ENCODE measurements around the gene PDE2A.

Gene PDE2A

DNA sequence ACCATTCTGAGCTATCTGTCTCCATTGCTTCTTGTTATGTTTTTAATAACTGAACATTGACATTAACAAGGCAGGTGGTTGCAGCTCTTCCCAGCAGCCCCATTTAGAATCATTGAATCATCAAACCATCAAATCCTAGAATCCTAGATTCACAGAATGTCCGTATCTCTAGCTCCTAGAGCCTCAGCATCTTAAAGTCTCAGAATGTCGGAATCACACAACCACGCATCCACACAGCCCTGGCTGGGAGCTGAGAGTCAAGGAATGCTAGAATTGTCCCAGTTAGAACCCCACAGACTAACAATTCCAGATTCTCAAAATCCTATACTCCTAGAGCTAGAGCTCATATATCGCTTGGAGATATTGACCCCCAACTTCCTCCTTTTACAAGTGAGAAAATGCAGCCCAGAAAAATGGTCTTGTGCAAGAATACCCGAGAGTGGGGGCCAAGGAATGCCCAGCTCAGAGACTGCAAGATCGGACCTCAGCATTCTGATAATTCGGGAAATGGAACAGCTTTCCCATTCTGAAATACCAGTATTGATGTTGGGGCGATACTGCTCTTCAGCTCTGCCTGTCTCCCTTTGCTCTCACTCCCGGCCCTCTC is 38.8 kb downstream of the PDE2A start:
- DNase-seq (ENCODE audit: low spot score), result no peak

DNA sequence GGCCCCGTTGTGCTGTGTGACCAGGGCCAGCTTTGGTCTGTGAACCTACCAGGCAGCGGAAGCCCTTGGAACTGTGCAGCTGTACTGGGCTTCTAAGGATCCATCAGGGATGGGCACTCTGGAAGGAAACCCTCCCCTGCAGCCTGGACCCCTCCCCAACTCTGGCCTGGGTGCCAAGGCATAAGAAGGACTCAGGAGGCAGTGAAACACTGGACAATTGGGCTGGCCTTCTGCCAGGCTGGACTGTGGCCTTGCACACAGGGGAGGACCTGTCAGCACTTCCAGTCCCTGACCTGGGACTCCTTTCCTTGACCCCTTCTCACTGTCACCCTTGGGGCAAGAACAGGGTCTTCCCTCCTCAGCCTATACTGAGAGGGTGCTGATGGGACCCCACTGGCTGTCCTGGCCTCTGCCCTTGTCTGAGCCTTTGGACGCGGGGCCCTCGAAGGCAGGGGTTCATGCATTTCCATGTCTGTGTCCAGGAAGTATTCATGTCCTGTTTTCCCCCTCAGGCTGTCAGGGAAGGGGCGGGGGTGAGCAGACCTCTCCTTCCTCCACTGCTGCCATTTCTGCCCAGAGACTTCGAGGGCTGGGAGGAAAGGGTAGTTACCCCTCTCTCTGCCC is 39.6 kb downstream of the PDE2A start:
- no peak for DNase-seq (ENCODE audit: low spot score)

DNA sequence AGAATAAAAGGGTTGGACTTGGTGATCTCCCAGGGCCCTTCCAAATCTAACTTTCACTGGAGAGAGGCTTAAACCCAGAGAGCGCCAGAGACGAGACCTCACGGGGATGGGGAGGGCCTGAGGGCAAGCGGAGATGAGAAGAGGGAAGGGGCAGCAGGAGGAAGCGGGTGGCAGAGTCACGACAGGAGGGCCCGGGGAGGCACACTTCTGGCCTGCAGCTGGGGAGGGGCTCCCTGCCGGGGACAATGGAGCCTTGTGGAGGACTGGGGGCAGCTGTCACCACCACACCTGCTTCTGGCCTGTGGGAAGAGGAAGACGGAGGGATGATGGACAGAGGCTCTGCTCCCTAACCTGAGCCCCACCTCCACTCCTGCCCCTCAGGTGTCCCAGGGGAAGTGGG is 40.2 kb downstream of the PDE2A start:
- no peak for DNase-seq (ENCODE audit: low spot score)

DNA sequence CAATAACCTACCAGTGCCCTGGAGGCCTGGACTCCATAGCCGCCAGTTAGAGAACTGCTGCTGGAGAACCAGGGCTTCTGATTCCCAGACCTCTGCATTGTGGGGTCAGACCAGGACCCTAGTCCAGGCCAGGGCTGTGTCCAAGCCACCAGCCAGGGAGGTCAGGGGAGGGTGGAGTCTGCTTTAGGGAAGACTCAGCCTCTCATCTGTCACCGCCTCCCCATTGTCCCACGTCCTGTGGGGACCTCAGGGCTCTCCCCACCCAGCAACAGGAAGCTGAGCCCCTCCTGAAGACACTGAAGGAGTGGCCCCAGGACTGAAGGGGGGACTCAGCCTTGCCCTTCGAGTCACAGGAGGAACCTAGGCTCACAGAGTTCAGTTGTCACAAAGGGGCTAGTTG is 41.2 kb downstream of the PDE2A start:
- no peak for DNase-seq (ENCODE audit: low spot score)

DNA sequence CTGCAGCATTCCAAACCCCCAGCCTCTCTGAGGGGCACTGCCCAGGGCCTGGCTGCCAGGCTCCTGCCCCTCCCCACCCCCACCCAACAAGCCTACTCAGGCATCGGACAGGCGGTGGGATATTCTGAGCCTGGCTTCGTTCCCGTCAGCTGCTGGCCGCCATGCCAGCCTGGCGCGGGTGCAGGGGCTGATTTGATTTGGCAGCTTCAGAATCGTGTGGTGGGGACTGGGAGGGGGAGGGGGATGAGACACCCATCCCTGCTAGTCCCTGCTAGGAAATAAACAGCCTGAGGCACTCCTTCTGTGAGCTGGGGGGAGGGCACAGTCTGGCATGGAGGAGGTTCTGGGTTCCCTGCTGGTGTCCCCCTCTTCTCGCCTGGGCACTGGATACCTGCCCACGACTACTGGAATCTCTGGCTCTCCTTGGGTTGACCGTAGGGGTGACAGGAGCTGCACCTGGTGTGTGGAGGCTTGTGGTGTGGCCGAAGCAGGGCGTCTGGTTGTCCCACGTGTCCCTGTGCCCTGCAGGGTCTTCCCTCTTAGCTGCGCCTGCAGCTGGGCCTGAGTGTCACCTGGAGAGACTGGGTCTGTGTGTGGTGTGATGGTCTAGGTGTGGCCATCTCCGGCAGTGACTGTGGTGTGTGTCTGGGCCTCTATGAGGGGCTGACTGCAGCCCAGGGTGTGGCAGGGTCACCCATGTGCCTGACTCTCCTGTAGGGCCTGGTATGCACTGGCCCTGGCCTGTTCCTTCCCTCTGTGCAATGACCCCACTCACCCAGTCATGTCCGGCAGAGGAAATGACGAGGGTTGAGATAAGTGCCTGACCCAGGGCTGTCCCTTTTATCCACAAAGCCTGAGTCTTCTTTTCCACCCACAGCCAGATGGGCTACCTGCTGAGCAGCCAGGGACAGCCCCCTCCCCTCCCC is 42.2 kb downstream of the PDE2A start:
- DNase-seq (ENCODE audit: low spot score), result no peak

DNA sequence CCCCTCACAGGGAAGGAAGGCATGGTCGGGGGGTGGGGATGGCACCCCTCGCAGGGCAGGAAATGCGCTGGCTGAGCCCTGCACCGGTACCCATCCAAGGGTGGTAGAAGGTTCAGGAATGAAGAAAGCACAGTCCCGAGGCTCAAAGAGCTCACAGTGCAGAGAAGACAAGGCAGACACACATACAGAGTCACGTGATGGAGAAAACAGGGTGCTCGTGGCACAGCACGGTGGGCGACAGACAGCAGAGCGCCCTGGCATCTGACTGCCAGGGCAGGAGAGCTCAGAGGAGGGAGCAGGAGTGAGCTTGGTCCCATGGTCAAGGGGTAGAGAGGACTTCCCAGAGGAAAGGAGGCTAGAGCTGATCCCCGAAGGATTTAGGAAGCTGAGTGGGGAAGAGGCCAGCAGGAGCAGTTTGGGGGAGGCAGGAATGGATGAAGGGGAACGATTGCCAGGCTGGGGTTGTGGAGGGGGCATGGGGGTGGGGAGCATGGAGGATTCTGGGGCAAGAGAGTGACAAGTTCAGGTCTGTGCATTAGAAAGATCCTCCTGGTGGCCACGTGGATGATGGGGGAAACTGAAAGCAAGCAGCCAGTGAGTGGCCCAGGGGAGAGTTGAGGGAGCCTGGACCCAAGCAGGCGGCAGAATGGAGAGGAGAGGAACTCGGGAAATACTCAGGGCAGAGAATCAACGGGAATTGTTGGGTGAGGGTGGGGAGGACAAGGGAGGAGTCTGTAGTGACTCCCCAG is 43.9 kb downstream of the PDE2A start:
- no peak for DNase-seq (ENCODE audit: low spot score)

DNA sequence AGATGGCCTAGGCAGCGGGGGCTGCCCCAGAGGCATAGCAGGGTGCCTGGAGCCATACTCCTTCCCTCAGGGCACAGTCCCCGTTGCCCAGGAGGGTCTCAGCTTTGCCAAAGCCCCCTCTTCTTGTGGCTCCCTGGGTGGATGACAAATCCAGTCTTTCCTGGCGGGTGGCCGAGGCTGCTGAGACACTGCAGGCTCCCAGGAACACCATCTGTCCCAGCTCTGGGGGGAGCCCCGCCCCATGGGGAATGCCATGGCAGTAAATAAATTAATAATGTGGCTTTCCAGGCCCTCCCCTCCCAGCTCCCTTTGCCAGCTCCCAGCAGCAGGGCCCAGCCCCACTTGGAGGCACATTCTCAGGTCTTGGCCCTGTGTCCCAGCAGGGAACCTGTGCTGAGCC is 45.0 kb downstream of the PDE2A start:
- peak; percentile 44 for DNase-seq (ENCODE audit: low spot score)

DNA sequence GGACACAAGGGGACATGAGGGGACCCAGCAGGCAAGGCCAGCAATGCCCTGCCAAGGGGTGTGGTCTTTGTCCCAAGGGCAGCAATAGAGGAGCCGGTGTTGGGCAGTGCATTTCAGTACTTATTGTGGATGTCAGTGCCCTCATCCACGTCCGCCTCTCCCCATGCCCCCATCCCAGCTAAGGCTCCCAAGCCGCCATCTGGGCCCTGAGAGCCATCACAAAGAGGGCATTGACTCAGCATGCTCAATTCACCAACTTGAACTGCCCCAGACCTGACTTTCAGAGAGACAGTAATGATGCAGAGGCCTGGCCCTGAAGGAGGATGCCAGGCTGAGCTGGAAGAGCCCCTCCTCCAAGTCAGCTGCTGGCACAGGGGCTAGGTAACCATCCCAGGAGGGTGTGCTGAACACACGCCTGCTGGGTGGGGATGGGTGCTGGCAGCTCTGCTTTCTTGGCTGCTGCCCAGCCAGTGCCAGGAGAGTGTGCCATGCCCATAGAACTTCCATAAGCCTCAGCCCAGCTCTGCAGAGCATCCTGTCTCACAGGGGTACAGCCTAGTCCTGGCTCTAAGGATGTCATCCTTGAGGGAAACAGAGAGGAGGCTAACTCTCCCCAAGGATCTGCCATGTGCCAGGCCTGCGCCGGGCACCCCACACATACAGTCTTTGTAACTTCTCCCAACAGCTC is 46.5 kb downstream of the PDE2A start:
- no peak for DNase-seq (ENCODE audit: low spot score)

DNA sequence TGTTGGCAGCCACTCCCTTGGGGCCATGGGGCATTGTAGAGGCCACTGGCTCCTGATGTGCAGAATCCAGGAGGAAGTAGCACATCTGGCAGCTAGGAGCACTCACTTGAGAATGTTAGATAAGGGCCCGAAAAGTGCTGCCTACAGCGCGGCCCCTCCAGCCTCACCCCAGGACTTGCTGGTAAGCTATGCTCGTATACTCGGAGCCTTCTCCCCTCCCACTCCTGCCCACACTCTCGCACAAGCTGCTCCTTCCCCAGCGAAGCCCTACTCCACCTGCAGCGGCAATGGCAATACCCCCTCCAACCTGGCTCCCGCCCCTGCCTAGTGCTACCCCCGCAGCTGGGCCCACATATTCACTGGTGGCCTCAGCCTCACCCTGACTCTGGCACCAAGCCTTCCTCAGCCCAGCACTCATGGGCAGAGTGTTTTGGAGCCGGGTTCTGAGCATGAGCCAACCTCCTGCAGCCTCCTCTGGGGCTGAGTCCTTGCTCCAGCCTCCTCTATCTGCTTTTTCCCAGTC is 47.7 kb downstream of the PDE2A start:
- DNase-seq (ENCODE audit: low spot score), result no peak

DNA sequence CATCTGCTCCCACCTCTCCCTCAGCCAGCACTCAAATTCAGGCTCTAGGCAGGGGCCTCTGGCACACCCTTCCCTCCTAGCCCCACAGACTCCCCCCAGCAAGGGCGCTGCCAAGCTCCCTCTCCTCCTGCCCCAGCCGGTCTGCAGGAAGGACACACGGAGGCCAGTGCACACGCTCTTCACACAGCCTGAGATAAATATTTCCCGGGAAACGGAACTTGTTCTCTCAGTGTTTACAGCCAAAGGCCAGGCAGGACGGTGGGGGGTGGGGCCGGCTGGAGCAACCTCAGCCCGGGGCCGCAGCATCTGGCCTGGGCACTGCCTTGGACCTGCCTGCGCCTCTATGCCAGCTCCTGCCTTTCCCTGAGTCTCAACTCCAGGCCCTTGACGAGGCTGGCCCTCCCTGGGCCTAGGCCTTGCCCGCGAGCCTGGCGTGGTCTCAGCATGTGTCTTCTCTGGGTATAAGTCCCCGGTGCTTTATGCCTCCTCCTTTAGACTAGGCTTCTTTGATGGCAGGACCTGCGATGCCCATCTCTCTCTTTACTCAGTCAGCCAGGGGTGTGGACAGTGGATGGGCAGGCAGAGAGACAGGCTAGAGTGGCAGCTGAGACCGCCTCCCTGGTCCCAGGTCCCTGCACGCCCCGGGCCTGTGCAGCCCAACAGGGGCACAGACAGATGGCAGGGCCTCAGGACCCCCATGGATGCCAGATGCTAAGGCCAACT is 48.4 kb downstream of the PDE2A start:
- peak; percentile 37 for DNase-seq (ENCODE audit: low spot score)

DNA sequence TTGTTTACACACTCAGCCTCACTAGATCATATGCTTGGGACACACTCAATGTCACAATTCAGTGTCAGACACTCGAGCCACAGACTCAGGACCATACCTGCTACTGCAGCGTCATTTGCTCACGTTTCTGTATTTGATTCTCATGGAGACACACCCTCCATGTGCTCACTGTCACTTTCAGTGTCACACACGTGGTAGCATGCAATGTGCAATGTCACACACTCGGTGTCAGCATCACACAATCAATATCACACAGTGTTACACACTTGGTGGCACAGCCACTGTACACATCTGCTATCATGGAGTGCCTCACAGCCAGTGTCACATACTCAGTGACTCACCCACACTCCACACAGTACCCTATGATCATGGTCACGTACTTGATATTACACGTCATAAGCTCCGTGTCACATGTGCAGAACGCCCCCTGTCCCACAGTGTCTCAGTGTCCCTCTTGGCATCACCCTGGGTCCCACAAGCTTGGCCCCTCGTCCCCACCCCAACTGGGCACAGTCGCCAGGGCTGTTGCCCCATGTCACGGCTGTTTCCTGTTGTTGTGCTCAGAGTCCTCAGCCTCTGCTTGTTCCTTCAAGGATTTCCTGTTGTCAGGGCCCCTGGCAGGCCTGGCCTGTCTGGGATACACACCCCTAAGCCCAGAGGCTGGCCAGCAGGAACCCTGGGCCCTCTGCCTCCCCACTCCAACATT is 49.6 kb downstream of the PDE2A start:
- DNase-seq (ENCODE audit: low spot score), result peak; percentile 36

DNA sequence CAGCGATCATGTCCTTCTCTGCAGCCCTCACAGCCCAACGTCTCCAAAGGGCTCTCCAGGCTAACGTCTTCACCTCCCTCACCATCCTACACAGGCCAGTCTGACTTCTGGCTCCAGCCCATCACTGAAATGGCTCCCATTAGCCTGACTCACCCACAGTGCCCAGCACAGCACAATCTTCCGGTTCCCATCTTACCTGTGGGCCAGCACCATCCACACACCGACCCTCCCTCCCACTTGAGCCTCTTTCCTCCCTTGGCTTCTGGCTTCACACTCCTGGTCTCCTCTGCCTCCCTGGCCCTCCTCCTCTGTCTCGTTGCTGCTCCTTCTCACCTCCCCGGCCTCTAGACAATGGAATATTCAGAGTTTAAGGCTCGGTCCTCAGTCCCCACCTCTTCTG is 51.2 kb downstream of the PDE2A start:
- no peak for DNase-seq (ENCODE audit: low spot score)

DNA sequence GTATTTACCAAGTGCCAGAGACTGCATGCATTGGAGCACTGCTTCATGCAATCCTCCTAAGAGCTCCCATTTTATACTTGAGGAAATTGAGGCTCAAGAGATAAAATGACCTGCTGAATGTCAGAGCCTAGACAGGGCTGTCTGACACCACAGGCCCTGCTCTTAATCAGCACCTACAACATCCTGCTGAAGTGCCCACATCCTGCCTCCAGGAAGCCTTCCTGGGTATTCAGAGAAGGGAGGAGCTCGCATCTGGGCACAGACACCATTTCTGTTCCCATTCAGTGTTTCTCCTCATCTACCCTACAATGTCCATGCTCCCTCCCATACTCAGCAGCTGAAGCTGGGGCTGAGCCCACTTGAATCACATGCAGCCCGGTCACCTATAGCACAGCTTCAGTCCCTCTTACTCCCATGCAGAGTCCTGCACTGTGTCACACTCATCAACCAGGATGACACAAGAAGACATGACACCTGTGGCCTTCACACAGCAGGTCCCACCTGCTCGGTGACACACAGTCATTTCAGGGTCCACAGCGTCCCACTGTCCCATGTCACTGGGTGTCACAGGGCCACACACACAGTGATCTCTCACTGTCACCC is 53.1 kb downstream of the PDE2A start:
- no peak for DNase-seq (ENCODE audit: low spot score)

DNA sequence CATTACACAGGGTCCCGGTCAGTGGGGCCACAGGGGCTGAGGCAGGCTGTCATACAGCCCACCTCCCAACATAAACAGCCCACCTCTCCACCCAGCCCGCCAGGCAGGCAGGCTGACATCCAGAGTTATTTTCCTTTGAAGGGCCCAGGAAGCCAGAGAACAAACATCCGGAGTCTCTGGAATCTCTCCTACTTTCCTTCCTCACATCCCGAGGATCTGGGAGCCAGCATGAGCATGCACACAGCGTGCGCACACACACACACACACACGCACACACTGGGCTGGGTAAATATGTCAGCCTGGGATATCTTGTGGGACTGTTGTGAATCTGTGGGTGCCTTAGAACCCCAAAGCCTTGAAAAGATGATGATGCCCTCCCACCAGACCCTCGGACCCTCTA is 55.4 kb downstream of the PDE2A start:
- no peak for DNase-seq (ENCODE audit: low spot score)

DNA sequence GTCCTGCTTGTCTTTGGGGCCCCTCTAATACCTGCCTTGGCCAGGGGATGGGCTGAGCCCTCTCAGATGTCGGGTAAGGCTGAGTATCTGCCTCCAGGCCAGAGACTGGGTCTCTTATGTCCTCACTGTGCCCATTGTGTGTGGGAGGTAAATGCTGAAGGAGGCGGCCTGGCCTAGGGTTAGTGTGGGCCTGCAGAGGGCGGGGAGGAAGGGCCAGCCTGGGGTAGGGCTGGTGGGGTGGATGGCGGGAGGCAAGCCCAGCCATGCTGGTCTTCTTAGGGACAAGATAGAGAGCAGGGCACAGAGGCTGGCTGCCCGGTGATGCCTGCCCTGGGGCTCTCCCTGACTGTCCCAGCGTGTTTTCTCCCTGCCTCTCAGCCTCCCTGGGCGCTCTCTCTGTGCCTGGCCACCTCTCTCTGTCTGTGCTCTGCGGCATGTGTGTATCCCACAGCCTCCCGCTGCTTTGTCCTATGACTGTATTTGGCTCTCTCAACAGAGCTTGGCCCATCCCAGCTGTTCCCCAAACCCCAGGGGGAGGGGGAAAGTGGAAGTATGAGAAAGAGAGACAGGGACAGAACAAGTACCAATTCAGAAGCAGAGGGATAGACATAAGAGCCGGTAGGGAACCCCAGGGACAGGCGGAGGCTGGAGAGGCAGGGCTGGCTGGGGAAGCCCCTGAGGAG is 57.0 kb downstream of the PDE2A start:
- DNase-seq (ENCODE audit: low spot score), result peak; percentile 65

DNA sequence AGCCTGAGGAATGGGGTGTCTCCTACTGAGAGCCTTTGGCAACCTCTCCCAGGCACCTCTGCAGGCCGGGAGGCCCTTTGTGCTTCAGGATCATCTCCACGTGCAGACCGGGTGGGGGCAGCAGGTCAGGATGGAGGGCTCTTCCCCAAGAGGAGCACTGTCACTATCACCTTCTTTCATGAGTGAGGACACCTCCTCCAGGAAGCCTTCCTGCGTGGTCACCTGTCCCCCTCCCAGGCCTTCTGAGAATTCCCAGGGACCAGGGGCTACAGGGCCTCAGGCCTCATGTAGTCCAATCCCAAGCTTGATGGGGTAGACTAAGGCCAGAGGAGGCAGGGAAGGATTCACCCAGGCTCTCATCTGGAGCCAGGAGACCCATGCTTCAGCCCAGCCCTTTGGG is 57.6 kb downstream of the PDE2A start:
- DNase-seq (ENCODE audit: low spot score), result no peak

DNA sequence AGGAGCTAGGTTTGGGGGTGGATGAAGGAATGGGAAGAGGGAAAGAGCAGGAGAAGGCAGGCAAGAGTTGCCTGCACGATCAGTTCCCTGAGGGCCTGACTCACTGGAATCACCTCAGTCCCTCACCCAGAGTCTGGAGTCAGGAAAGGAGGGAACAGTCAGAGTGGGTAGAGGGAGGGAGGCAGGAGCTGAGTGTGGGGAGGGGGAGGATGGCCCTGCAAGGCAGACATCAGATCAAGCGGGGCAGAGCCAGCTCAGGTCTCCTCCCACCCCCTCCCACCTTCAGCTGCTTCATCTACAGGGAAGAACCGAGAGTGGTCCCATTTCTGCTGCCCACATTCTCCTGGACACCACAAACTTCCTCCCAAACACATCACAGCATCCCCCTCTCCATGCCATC is 58.9 kb downstream of the PDE2A start:
- DNase-seq (ENCODE audit: low spot score), result no peak

DNA sequence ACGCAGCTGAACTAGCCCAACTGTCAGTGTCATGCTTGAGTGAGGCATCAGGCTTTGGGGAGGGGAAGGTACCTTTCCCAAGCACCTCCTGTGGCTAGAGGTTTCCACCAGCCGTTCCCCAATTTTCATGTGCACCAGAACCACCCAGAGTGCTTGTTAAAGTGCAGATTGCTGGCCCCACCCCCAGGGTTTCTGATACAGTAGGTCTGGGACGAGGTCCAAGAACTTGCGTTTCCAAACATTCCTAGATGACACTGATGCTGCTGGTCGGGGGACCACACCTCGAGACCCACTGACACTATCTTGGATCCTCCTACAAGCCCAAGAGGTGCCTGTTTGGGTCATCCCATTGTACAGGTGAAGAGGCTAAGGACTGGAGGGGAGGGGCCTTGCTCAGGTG is 59.8 kb downstream of the PDE2A start:
- DNase-seq (ENCODE audit: low spot score), result no peak

DNA sequence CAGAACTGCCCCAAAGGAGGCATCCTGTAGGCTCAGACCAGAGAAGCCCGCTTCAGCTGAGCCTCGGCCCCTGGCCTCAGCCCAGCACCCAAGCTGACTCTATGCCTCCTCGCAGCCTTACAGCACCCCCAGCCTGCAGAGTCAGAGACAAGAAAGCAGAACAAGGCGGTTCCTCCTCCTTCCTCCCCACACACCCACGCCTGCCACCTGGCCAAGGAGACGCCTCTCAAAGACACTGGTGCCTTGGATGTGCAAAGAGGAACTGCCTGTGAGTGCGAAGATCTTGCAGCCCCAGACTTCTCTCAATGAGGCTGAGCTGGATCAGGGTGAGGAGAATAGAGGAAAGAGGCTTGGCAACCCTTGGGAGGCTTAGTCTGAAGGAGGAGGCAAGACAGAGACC is 60.2 kb downstream of the PDE2A start:
- no peak for DNase-seq (ENCODE audit: low spot score)
